Endothelial cell of umbilical vein (primary cell): ENCODE results near the gene KIF25. TPM values are rescaled to one million over a fixed set of nuclear protein-coding genes. Genes with fewer than 3 reads are reported as not detected.
"Not testable (repeated sequence)": the region's sequence is repeated elsewhere in the genome, so short reads cannot be mapped to it uniquely, and the experiment has no call there.

ENCODE experiments used
- BruUV-seq: library from RNA; stranded (reverse); fragments of 400-500 nt; replicated peaks from 2 replicates; lab custom pipeline; 2021; lab: Mats Ljungman, UMichigan
- CTCF ChIA-PET: fragments of 300-600, 350-600 bp; sonication (Branson Sonifier 250); formaldehyde crosslinking; loops from one replicate; lab custom pipeline; 2021; ENCODE audit warnings: antibody characterized with exemption, inconsistent platforms; lab: Charles Lee
- POLR2A ChIA-PET: fragments of 300-600, 350-600 bp; sonication (Branson Sonifier 250); formaldehyde crosslinking; loops from one replicate; lab custom pipeline; 2021; ENCODE audit warnings: antibody characterized with exemption, inconsistent platforms; lab: Charles Lee
- DNase-seq: peaks from one replicate; pipeline ENCODE4 v3.0.0-alpha.2; 2011; ENCODE audit warnings: low read depth, low spot score
- FAIRE-seq: peaks from 2 replicates; lab custom pipeline; 2011; peaks lifted over from hg19 to GRCh38; lab: Jason Lieb, UNC
- H2AFZ ChIP-seq: 2 replicates; pipeline ENCODE4 v1.6.0; 2012; ENCODE audit warnings: low read depth, low read length, control low read depth, inconsistent platforms
- H3K27ac ChIP-seq: 2 replicates; pipeline ENCODE4 v1.5.1; 2011; ENCODE audit warnings: low read depth, mild to moderate bottlenecking, control low read depth, low read length, moderate library complexity; ENCODE audit not compliant: insufficient read depth
- H3K27me3 ChIP-seq, 2 experiments: 2 replicates each; pipeline versions ENCODE4 v1.6.0 to v1.6.1; 2011; ENCODE audit warnings: low read length in 2 of 2, mixed read lengths in 1 of 2; ENCODE audit not compliant: control insufficient read depth in 2 of 2, insufficient read depth in 2 of 2
- H3K36me3 ChIP-seq, 2 experiments: 2 replicates in 1 of 2; 3 replicates in 1 of 2; pipeline ENCODE4 v1.5.1; 2011; ENCODE audit warnings: low read length in 2 of 2, mild to moderate bottlenecking in 1 of 2, moderate library complexity in 1 of 2; ENCODE audit not compliant: control insufficient read depth in 2 of 2, insufficient read depth in 2 of 2; ENCODE audit errors: extremely low read depth in 1 of 2
- H3K4me1 ChIP-seq: 3 replicates; pipeline ENCODE4 v1.5.1; 2011; ENCODE audit warnings: mild to moderate bottlenecking, low read length; ENCODE audit not compliant: control insufficient read depth, insufficient read depth; ENCODE audit errors: extremely low read depth
- H3K4me2 ChIP-seq: 2 replicates; pipeline ENCODE4 v1.6.1; 2011; ENCODE audit warnings: low read length, control low read depth, mixed read lengths; ENCODE audit not compliant: insufficient read depth
- H3K4me3 ChIP-seq, 3 experiments: fragments of 200-600 bp in 1 of 3; sonication (generic), shearing (Covaris generic) in 1 of 3; replicated peaks in 1 of 3; 2 replicates each; pipeline ENCODE4 v1.5.1; 2011 to 2016; ENCODE audit warnings: control low read depth in 3 of 3, low read length in 3 of 3, mild to moderate bottlenecking in 2 of 3, inconsistent platforms in 1 of 3, low read depth in 1 of 3, moderate library complexity in 1 of 3; ENCODE audit not compliant: insufficient read depth in 1 of 3
- H3K79me2 ChIP-seq: 2 replicates; pipeline ENCODE4 v1.6.0; 2012; ENCODE audit warnings: low read length, inconsistent platforms; ENCODE audit not compliant: control insufficient read depth, insufficient read depth
- H3K9ac ChIP-seq: replicated peaks from 2 replicates; pipeline ENCODE3; 2011; ENCODE audit warnings: low read length, control low read depth; ENCODE audit not compliant: insufficient read depth; ENCODE audit errors: extremely low read depth
- H3K9me1 ChIP-seq: replicated peaks from 3 replicates; pipeline ENCODE4 v1.6.0; 2011; ENCODE audit warnings: mild to moderate bottlenecking, low read length; ENCODE audit not compliant: control insufficient read depth, insufficient read depth; ENCODE audit errors: extremely low read depth
- H3K9me3 ChIP-seq: replicated peaks from 2 replicates; pipeline ENCODE4 v1.5.1; 2012; ENCODE audit warnings: low read length, inconsistent platforms; ENCODE audit not compliant: control insufficient read depth, insufficient read depth
- H4K20me1 ChIP-seq: replicated peaks from 2 replicates; pipeline ENCODE3; 2011; ENCODE audit warnings: mild to moderate bottlenecking, low read length; ENCODE audit not compliant: control insufficient read depth, insufficient read depth; ENCODE audit errors: extremely low read depth
- CTCF ChIP-seq, 2 donors: IDR thresholded peaks; 1 replicate in 1 of 2; 2 replicates in 1 of 2; pipeline ENCODE4 v1.5.1; 2011; ENCODE audit warnings: low read length in 2 of 2, mild to moderate bottlenecking in 2 of 2, moderate library complexity in 2 of 2, control low read depth in 1 of 2, inconsistent platforms in 1 of 2, low read depth in 1 of 2; ENCODE audit not compliant: insufficient read depth in 1 of 2; ENCODE audit errors: extremely low read depth in 1 of 2
- EZH2 ChIP-seq: IDR thresholded peaks from 2 replicates; pipeline ENCODE4 v1.6.1; 2012; ENCODE audit warnings: borderline replicate concordance, low read depth, mild to moderate bottlenecking, moderate library complexity, low read length, inconsistent platforms; ENCODE audit not compliant: severe bottlenecking
- FOS ChIP-seq: IDR thresholded peaks from 2 replicates; pipeline ENCODE4 v1.6.1; 2011; ENCODE audit warnings: mild to moderate bottlenecking, low read length, moderate library complexity, borderline replicate concordance; ENCODE audit not compliant: insufficient read depth
- GATA2 ChIP-seq: IDR thresholded peaks from 2 replicates; pipeline ENCODE4 v1.7.0; 2011; ENCODE audit warnings: low read depth, mild to moderate bottlenecking, moderate library complexity, mixed read lengths, low read length; ENCODE audit not compliant: insufficient read length, insufficient read depth
- JUN ChIP-seq: IDR thresholded peaks from 2 replicates; pipeline ENCODE4 v1.6.1; 2011; ENCODE audit warnings: borderline replicate concordance, low read depth; ENCODE audit not compliant: insufficient read length, insufficient read depth
- MAX ChIP-seq: IDR thresholded peaks from 2 replicates; pipeline ENCODE4 v1.6.1; 2011; ENCODE audit not compliant: insufficient read depth, insufficient read length
- MYC ChIP-seq: IDR thresholded peaks from one replicate; pipeline ENCODE4 v1.6.1; 2011; ENCODE audit warnings: mild to moderate bottlenecking, low read depth, low read length
- POLR2A ChIP-seq: IDR thresholded peaks from 2 replicates; pipeline ENCODE4 v1.6.1; 2012; ENCODE audit warnings: low read depth, mild to moderate bottlenecking, control low read depth, low read length
- POLR2AphosphoS5 ChIP-seq: IDR thresholded peaks from 2 replicates; pipeline ENCODE4 v1.6.1; 2012; ENCODE audit warnings: low read depth, mild to moderate bottlenecking, control low read depth, low read length, moderate library complexity; ENCODE audit not compliant: insufficient read depth
- dilution Hi-C: fragments of 300-500 bp; cut with MboI; formaldehyde crosslinking; loops from one replicate; pipeline ENCODE4 v1.15.0; 2019; ENCODE audit warnings: low sequenced_read_pairs; ENCODE audit not compliant: extremely low pct_ligation_motif_present
- intact Hi-C: fragments of 100-400 bp; cut with micrococcal nuclease; formaldehyde crosslinking; loops from one replicate; pipeline ENCODE4 v1.10.0; 2022
- polyA plus RNA-seq, 4 experiments: library from polyadenylated mRNA; depleted of rRNA in 3 of 4; stranded (reverse) in 3 of 4; unstranded in 1 of 4; fragments of >200 nt; gene quantifications; 2 replicates each; pipeline versions ENCODE4 v1.2.1 to v1.2.3, GENCODE V29; 2011 to 2012; ENCODE audit warnings: missing spikeins in 1 of 4
- total RNA-seq: library from RNA; stranded (reverse); gene quantifications from 2 replicates; pipeline ENCODE4 v1.2.3, GENCODE V29; 2021

The KIF25 gene
- total and polyA plus RNA-seq, 2 donors (not counting 3 experiments of a cell fraction or from before 2014, with no cell fraction given): not detected

- intact Hi-C loops (no loop called here), dilution Hi-C loops (no loop called here)
- Histone ChIP-seq H3K4me2 (no peak overlapping the region), H3K27ac (no peak overlapping the region), H3K27me3 (no peaks in the 10 kb centered on the region), H3K9me3 (no peaks in the 10 kb centered on the region), H3K9ac (no peak overlapping the region), H2AFZ (no peak overlapping the region), H3K79me2 (no peaks in the 10 kb centered on the region), H3K4me1 (peaks cover 11% of the 10 kb centered on the region), H3K9me1 (no peaks in the 10 kb centered on the region), H3K36me3 (no peaks in the 10 kb centered on the region), H4K20me1 (no peaks in the 10 kb centered on the region), H3K4me3 (no peak overlapping the region)
- no TSS peak for BruUV-seq
- TF ChIP-seq JUN (no peak), GATA2 (no peak), MYC (no peak), POLR2A (no peak), CTCF (IDR thresholded peaks at IDR 0.05; ENCODE audit: extremely low read depth in 1 of 2, insufficient read depth in 1 of 2, low read depth in 1 of 2, low read length in 2 of 2) (no peak), POLR2AphosphoS5 (no peak), FOS (no peak), EZH2 (no peak), MAX (no peak)
- CTCF ChIA-PET: no interaction called here
- FAIRE-seq (no peak), DNase-seq (no peak)
- POLR2A ChIA-PET: no interaction called here
Measured at GRCh38 chr6:168001029-168001332, 3.5 kb downstream of the KIF25 start.

GRCh38 chr6:168001514-168001913, 4.0 kb downstream of the KIF25 start:
- FAIRE-seq, H4K20me1 ChIP-seq, dilution Hi-C loops, CTCF ChIA-PET, H3K27ac ChIP-seq, H3K9ac ChIP-seq, H3K9me3 ChIP-seq, H3K9me1 ChIP-seq, H2AFZ ChIP-seq, H3K27me3 ChIP-seq, BruUV-seq, POLR2A ChIA-PET, H3K36me3 ChIP-seq, H3K4me2 ChIP-seq, intact Hi-C loops, H3K4me3 ChIP-seq, H3K79me2 ChIP-seq, DNase-seq: not testable (repeated sequence)
- peaks cover 12% of the 10 kb centered on the region for H3K4me1 ChIP-seq
